ENCODE data around the gene GHRH. TPM values are rescaled to one million over a fixed set of nuclear protein-coding genes. Genes with fewer than 3 reads are reported as not detected.

Gene GHRH
- total RNA-seq, 2 experiments from 2014 or later, result not detected

- Histone ChIP-seq H3K79me2 (ENCODE audit: insufficient read depth, low read depth, low read length) (peaks cover 11% of the 10 kb centered on the region), H3K4me1 (ENCODE audit: insufficient read depth, low read length, poor library complexity, severe bottlenecking) (peaks cover 12% of the 10 kb centered on the region), H3K9me3 (ENCODE audit: low read length) (no peaks in the 10 kb centered on the region), H3K4me2 (ENCODE audit: low read length) (no peak overlapping the region), H3K4me3 (ENCODE audit: low read depth, low read length, poor library complexity, severe bottlenecking) (no peak overlapping the region), H3K27ac (ENCODE audit: low read depth, low read length, poor library complexity, severe bottlenecking) (no peak overlapping the region), H2AFZ (ENCODE audit: low read length) (no peak overlapping the region), H3K9me2 (ENCODE audit: insufficient read depth, low read length) (no peaks in the 10 kb centered on the region), H3K36me3 (ENCODE audit: insufficient read depth, low read length) (no peaks in the 10 kb centered on the region), H4K20me1 (ENCODE audit: insufficient read depth, low read length) (no peaks in the 10 kb centered on the region; the same call in 1 of the 2 replicates)
- TF ChIP-seq EZH2phosphoT487 (IDR thresholded peaks at IDR 0.05; ENCODE audit: borderline replicate concordance, low read depth, low read length), result no peak
- TF ChIP-seq, protein P1, sequence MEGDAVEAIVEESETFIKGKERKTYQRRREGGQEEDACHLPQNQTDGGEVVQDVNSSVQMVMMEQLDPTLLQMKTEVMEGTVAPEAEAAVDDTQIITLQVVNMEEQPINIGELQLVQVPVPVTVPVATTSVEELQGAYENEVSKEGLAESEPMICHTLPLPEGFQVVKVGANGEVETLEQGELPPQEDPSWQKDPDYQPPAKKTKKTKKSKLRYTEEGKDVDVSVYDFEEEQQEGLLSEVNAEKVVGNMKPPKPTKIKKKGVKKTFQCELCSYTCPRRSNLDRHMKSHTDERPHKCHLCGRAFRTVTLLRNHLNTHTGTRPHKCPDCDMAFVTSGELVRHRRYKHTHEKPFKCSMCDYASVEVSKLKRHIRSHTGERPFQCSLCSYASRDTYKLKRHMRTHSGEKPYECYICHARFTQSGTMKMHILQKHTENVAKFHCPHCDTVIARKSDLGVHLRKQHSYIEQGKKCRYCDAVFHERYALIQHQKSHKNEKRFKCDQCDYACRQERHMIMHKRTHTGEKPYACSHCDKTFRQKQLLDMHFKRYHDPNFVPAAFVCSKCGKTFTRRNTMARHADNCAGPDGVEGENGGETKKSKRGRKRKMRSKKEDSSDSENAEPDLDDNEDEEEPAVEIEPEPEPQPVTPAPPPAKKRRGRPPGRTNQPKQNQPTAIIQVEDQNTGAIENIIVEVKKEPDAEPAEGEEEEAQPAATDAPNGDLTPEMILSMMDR (conservative IDR thresholded peaks at IDR 0.05; ENCODE audit: low read length), result no peak
- ChIA-PET POLR2A (interaction anchor here (2.5 kb wide), 1 partner anchor 9 kb away, joined by 7 read pairs; no protein-coding TSS in a partner anchor), CTCF (ENCODE audit: unreplicated experiment) (no interaction called here)
- no TSS peak for BruUV-seq (replicated peaks)
- intact Hi-C loops (cut with micrococcal nuclease; ENCODE audit: unreplicated experiment), result no loop called here
- DNase-seq (ENCODE audit: low spot score), result no peak
Measured at GRCh38 chr20:37285664-37286374, 24.2 kb upstream of the GHRH start.

GRCh38 chr20:37284691-37285161 lies 23.1 kb upstream of the GHRH start:
- intact Hi-C loops (cut with micrococcal nuclease; ENCODE audit: unreplicated experiment), result no loop called here
- CTCF ChIA-PET (ENCODE audit: unreplicated experiment), result no interaction called here

More at GRCh38 chr20:37284691-37285161, 23.1 kb upstream of the GHRH start:
- no peaks in the 10 kb centered on the region for H3K9me3 ChIP-seq (ENCODE audit: low read length)
- H3K4me3 ChIP-seq (ENCODE audit: low read depth, low read length, poor library complexity, severe bottlenecking), result no peak overlapping the region
- no peak for DNase-seq (ENCODE audit: low spot score)
- H3K4me2 ChIP-seq (ENCODE audit: low read length), result no peak overlapping the region
- H2AFZ ChIP-seq (ENCODE audit: low read length), result no peak overlapping the region
- BruUV-seq (replicated peaks), result no TSS peak
- POLR2A ChIA-PET, result interaction anchor here (0.6 kb wide), 1 partner anchor 8 kb away, joined by 3 read pairs; no protein-coding TSS in a partner anchor
- H3K4me1 ChIP-seq (ENCODE audit: insufficient read depth, low read length, poor library complexity, severe bottlenecking), result peaks cover 8% of the 10 kb centered on the region
- no peak for TF ChIP-seq EZH2phosphoT487 (IDR thresholded peaks at IDR 0.05; ENCODE audit: borderline replicate concordance, low read depth, low read length)
- TF ChIP-seq, protein P1 (conservative IDR thresholded peaks at IDR 0.05; ENCODE audit: low read length), result no peak
- no peak overlapping the region for H3K27ac ChIP-seq (ENCODE audit: low read depth, low read length, poor library complexity, severe bottlenecking)
- no peaks in the 10 kb centered on the region for H3K9me2 ChIP-seq (ENCODE audit: insufficient read depth, low read length)
- H3K36me3 ChIP-seq (ENCODE audit: insufficient read depth, low read length), result no peaks in the 10 kb centered on the region
- H4K20me1 ChIP-seq (ENCODE audit: insufficient read depth, low read length), result no peaks in the 10 kb centered on the region
- peaks cover under 1% of the 10 kb centered on the region; the same call in 1 of the 2 replicates for H3K79me2 ChIP-seq (ENCODE audit: insufficient read depth, low read depth, low read length)
